Ishikawa (cell line): ENCODE results near the gene IGDCC3.

Experiments
- CEBPB ChIP-seq: IDR thresholded peaks from 2 replicates; pipeline ENCODE4 v1.6.1; 2012
- CREB1 ChIP-seq: IDR thresholded peaks from 2 replicates; pipeline ENCODE4 v1.6.1; 2012; ENCODE audit warnings: low read depth
- EGR1 ChIP-seq: IDR thresholded peaks from 2 replicates; pipeline ENCODE4 v1.6.1; 2012
- EP300 ChIP-seq: IDR thresholded peaks from 2 replicates; pipeline ENCODE4 v1.6.1; 2012; ENCODE audit warnings: borderline replicate concordance
- FOXM1 ChIP-seq: IDR thresholded peaks from 2 replicates; pipeline ENCODE4 v1.6.1; 2012; ENCODE audit warnings: low read depth, borderline replicate concordance
- MAX ChIP-seq: IDR thresholded peaks from 2 replicates; pipeline ENCODE4 v1.6.1; 2012
- NFIC ChIP-seq: IDR thresholded peaks from 2 replicates; pipeline ENCODE4 v1.6.1; 2012
- RAD21 ChIP-seq: IDR thresholded peaks from 2 replicates; pipeline ENCODE4 v1.6.1; 2012; ENCODE audit warnings: low read depth
- TAF1 ChIP-seq: IDR thresholded peaks from 2 replicates; pipeline ENCODE4 v1.6.1; 2012; ENCODE audit warnings: low read depth, mild to moderate bottlenecking
- TCF12 ChIP-seq: IDR thresholded peaks from 2 replicates; pipeline ENCODE4 v1.6.1; 2012; ENCODE audit warnings: low read depth
- TEAD4 ChIP-seq: IDR thresholded peaks from 2 replicates; pipeline ENCODE4 v1.6.1; 2012
- USF1 ChIP-seq: IDR thresholded peaks from 2 replicates; pipeline ENCODE4 v1.6.1; 2012
- YY1 ChIP-seq: IDR thresholded peaks from 2 replicates; pipeline ENCODE4 v1.6.1; 2012; ENCODE audit warnings: low read depth
- ZBTB7A ChIP-seq: IDR thresholded peaks from 2 replicates; pipeline ENCODE4 v1.6.1; 2012; ENCODE audit warnings: low read depth
- TF ChIP-seq, protein P1 (sequence below): IDR thresholded peaks from 2 replicates; pipeline ENCODE4 v1.6.1; 2012; ENCODE audit warnings: low read depth, mild to moderate bottlenecking

IGDCC3 gene

DNA sequence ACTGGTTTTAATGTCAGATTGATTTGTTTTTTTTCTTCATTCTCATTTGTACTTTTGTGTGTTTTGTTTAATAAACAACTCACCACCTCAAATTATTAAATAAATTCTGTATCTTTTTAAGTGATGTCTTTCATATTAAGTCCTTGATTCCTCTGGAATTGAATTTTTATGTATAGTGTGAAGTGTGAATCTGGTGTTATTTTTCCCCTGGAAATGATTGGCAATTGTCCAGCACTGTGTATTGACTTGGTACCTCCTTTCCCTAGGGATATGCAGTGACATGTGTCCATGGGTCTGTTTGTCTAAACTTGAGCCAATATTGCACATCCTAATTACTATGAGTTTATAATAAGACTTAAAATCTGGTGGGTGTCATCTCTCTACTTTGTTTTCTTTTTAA, 71.3 kb downstream of the IGDCC3 start:
- TF ChIP-seq TAF1 (no peak), TCF12 (no peak), EGR1 (no peak), USF1 (no peak), CEBPB (no peak), TEAD4 (no peak), NFIC (no peak), RAD21 (no peak)
- TF ChIP-seq, protein P1, sequence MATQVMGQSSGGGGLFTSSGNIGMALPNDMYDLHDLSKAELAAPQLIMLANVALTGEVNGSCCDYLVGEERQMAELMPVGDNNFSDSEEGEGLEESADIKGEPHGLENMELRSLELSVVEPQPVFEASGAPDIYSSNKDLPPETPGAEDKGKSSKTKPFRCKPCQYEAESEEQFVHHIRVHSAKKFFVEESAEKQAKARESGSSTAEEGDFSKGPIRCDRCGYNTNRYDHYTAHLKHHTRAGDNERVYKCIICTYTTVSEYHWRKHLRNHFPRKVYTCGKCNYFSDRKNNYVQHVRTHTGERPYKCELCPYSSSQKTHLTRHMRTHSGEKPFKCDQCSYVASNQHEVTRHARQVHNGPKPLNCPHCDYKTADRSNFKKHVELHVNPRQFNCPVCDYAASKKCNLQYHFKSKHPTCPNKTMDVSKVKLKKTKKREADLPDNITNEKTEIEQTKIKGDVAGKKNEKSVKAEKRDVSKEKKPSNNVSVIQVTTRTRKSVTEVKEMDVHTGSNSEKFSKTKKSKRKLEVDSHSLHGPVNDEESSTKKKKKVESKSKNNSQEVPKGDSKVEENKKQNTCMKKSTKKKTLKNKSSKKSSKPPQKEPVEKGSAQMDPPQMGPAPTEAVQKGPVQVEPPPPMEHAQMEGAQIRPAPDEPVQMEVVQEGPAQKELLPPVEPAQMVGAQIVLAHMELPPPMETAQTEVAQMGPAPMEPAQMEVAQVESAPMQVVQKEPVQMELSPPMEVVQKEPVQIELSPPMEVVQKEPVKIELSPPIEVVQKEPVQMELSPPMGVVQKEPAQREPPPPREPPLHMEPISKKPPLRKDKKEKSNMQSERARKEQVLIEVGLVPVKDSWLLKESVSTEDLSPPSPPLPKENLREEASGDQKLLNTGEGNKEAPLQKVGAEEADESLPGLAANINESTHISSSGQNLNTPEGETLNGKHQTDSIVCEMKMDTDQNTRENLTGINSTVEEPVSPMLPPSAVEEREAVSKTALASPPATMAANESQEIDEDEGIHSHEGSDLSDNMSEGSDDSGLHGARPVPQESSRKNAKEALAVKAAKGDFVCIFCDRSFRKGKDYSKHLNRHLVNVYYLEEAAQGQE = no peak

DNA sequence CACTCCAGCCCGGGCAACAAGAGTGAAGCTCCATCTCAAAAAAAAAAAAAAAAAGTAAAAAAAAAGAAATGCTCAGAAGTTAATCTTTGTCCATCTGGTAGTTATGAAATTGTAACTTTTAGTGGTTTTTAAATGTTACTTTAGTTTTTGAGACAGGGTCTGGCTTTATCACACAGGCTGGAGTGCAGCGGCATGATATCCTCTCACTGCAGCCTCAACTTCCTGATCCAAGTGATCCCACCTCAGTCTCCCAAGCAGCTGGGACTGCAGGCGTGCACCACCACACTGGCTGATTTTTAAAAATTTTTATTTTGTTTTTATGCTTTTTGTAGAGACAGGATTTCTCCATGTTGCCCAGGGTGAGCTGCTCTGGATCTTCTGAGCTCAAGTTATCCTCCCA, 72.0 kb downstream of the IGDCC3 start:
- TF ChIP-seq FOXM1 (no peak), YY1 (no peak), TEAD4 (no peak), TCF12 (no peak), CREB1 (no peak), USF1 (no peak)

GRCh38 chr15:65305150-65305758, 72.5 kb downstream of the IGDCC3 start:
- TF ChIP-seq TCF12 = no peak; the same call in 1 of the 2 replicates
- TF ChIP-seq YY1 = no peak; the same call in 1 of the 2 replicates
- TF ChIP-seq FOXM1 = no peak
- no peak for TF ChIP-seq CEBPB
- no peak for TF ChIP-seq CREB1
- TF ChIP-seq NFIC = no peak; the same call in 1 of the 2 replicates

- peak; percentile 84 for TF ChIP-seq MAX
- TF ChIP-seq TEAD4 = no peak; the same call in 1 of the 2 replicates
- TF ChIP-seq NFIC = peak; percentile 38; the same call in 1 of the 2 replicates
- peak; percentile 70; the same call in 1 of the 2 replicates for TF ChIP-seq FOXM1
- no peak for TF ChIP-seq TAF1
- peak; percentile 27; the same call in 1 of the 2 replicates for TF ChIP-seq EP300
- peak; percentile 72 for TF ChIP-seq YY1
- no peak; the same call in 1 of the 2 replicates for TF ChIP-seq USF1
- TF ChIP-seq ZBTB7A = no peak
- peak; percentile 54 for TF ChIP-seq CEBPB
- TF ChIP-seq TCF12 = peak; percentile 89
- TF ChIP-seq EGR1 = peak; percentile 7; the same call in 1 of the 2 replicates
- 0 out of 2 replicates have a peak, but pooled peaks have one; percentile 15 for TF ChIP-seq CREB1
- TF ChIP-seq, protein P1 = no peak; the same call in 1 of the 2 replicates
- no peak for TF ChIP-seq RAD21
Measured at GRCh38 chr15:65304381-65305149, 73.2 kb downstream of the IGDCC3 start, which contains the start of gene RNU5B-1. TSS of gene RNU5B-1 (plus strand) at chr15:65304677.

DNA sequence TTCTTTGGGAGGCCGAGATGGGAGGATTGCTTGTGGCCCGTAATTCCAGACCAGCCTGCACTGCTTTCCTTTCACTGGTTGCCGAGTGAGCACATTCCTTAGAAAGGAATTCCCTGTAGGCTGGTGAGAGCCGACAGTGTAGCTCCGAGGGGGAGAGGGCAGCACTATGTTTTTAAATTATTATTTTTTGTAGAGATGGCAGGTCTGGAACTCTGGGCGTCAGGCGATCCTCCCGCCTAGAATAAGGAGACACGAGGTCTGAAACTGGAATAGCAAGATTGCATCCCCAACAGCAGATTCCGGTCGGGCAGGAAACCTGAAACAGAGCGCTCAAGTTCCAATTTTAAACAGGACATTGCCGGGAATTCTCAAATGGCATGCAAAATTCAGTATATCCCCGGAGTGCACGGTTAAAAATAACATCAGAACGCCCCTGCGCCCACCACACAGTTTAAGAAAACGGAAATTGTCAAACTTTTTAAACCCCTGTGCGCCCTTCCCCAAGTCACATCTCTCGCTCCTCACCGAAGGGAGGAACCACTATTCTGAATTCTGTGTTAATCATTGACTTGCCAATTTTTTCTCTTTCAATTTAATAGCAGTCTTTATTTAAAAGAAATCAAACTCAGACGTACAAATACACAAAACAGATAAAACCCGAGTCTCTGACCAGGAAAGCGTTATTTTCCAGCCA, 74.0 kb downstream of the IGDCC3 start:
- TF ChIP-seq YY1 = peak; percentile 57; the same call in 1 of the 2 replicates
- no peak for TF ChIP-seq TAF1
- TF ChIP-seq MAX = peak; percentile 100
- TF ChIP-seq EGR1 = no peak
- TF ChIP-seq CREB1 = 0 out of 2 replicates have a peak, but pooled peaks have one; percentile 2
- no peak for TF ChIP-seq ZBTB7A
- TF ChIP-seq TEAD4 = peak; percentile 80
- TF ChIP-seq, protein P1 = no peak
- TF ChIP-seq TCF12 = peak; percentile 67; the same call in 1 of the 2 replicates
- no peak for TF ChIP-seq CEBPB
- peak; percentile 30; the same call in 1 of the 2 replicates for TF ChIP-seq EP300
- TF ChIP-seq USF1 = peak; percentile 55
- TF ChIP-seq FOXM1 = no peak
- TF ChIP-seq RAD21 = no peak
- TF ChIP-seq NFIC = no peak
